HG02623 (cell line): Measurements from ENCODE around the gene CRYM.
A peak's percentile ranks its signal among the peaks of the same experiment; 100 is the strongest.
"Not testable (repeated sequence)": the region's sequence is repeated elsewhere in the genome, so short reads cannot be mapped to it uniquely, and the experiment has no call there.

Source experiments
- ATAC-seq: cut with Tn5 transposase; IDR thresholded peaks from one replicate; pipeline ENCODE4 v1.9.1; 2021; ENCODE audit warnings: moderate library complexity; ENCODE audit not compliant: unreplicated experiment

CRYM gene

GRCh38 chr16:21277927-21278706 is at the start of gene CRYM:
TSS of gene CRYM (minus strand) at chr16:21278290. CDS start at chr16:21278251, 39 bp downstream.
- ATAC-seq: peak; percentile 40

DNA sequence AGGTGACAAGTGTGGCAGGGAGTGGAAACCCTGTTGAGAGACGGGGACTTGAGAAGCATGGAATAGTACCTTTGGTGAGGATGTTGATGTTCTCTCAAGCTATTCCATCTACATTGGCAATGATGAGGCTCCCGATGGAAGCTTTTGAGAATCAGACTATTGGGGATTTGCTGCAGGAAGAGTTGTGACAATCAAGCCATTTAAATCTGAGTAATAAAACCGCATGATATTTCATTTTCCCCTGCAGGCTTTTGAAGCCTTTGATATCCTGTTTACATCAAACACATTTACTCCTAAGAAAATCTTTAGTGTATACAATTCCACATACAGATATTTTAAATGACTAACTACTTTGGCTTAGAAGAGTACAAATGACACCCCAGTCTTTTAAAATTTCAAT is 49.0 kb upstream of the CRYM start:
- no peak for ATAC-seq

DNA sequence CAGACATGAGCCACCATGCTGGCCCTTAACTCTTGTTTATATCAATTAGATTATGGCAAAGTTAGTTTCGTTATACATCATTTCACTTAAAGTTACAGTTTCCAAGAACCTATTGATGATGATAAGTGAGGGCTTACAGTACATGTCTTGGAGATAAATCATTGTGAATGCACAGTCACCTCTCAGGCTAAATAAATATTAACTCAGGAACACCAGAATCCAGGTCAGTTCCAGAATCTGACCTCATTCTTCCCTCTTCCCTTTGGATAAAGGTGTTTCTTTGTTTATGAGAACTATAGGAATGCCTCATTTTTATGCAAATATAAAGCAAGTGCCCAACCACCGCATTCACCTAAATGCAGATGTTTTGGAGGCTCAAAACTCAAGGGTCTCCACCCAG is 48.4 kb upstream of the CRYM start:
- ATAC-seq: no peak

GRCh38 chr16:21324267-21324666 is 46.2 kb upstream of the CRYM start:
- no peak for ATAC-seq

GRCh38 chr16:21322251-21322650 is 44.2 kb upstream of the CRYM start:
- ATAC-seq: not testable (repeated sequence)

GRCh38 chr16:21321736-21322135 is 43.6 kb upstream of the CRYM start:
- ATAC-seq: no peak

DNA sequence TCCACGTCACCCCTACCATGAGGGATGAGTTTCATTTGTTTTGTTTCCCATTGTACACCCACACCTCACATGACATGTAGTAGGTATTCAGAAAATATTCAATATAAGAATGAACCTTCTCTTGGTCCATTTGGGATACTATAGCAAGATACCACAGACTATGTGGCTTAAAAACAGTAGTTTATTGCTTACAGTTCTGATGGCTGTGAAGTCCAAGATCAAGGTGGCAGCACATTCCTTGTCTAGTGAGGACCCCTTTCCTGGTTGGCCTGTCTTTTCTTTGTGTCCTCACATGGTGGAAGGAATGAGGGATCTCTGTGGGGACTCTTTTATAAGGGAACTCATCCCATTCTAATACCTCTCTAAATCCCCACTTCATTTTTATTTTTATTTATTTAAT is 36.2 kb upstream of the CRYM start:
- ATAC-seq: no peak

DNA sequence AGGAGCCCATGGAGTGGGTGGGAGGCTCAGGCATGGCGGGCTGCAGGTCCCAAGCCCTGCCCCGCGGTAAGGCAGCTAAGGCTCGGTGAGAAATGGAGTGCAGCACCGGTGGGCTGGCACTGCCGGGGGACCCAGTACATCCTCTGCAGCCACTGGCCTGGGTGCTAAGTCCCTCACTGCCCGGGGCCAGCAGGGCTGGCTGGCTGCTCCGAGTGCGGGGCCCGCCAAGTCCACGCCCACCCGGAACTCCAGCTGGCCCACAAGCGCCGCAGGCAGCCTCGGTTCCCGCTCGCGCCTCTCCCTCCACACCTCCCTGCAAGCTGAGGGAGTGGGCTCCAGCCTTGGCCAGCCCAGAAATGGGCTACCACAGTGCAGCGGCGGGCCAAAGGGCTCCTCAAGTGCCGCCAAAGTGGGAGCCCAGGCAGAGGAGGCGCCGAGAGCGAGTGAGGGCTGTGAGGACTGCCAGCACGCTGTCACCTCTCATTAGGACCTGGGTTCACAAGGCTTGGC is 34.8 kb upstream of the CRYM start:
- not testable (repeated sequence) for ATAC-seq

- ATAC-seq: not testable (repeated sequence)
These were observed 34.0 kb upstream of the CRYM start for GRCh38 chr16:21312046-21312445.

DNA sequence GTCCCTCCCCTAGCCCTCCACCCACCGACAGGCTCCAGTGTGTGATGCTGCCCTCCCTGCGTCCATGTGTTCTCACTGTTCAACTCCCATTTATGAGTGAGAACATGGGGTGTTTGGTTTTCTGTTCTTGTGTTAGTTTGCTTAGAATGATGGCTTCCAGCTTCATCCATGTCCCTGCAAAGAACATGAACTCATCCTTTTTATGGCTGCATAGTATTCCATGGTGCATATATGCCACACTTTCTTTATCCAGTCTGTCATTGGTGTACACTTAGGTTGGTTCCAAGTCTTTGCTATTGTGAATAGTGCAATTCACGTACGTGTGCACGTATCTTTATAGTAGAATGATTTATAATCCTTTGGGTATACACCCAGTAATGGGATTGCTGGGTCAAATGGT is 28.6 kb upstream of the CRYM start:
- ATAC-seq: not testable (repeated sequence)

- ATAC-seq: no peak
These were observed 24.9 kb upstream of the CRYM start for GRCh38 chr16:21302898-21303528.

DNA sequence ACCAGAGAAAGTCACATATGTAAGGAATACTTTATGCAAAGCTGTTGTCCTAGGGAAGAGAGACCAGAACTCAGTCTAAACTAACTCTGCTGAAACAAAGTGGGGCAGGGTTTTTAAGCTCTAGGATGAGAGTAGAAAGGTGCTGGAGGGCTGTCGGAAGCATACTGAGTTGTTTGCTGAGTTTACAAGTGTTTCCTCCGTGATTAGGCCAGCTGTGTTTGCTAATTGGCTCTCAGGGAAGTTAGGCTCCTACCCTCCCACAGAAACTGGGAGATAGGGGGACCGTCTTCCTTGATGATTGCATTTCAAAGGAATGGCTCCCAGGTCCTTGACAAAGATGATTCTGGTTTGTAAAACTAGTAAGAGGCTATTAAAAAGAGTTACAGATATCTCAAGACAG is 24.4 kb upstream of the CRYM start:
- ATAC-seq: no peak

GRCh38 chr16:21301895-21302291 is 23.8 kb upstream of the CRYM start:
- ATAC-seq: no peak

DNA sequence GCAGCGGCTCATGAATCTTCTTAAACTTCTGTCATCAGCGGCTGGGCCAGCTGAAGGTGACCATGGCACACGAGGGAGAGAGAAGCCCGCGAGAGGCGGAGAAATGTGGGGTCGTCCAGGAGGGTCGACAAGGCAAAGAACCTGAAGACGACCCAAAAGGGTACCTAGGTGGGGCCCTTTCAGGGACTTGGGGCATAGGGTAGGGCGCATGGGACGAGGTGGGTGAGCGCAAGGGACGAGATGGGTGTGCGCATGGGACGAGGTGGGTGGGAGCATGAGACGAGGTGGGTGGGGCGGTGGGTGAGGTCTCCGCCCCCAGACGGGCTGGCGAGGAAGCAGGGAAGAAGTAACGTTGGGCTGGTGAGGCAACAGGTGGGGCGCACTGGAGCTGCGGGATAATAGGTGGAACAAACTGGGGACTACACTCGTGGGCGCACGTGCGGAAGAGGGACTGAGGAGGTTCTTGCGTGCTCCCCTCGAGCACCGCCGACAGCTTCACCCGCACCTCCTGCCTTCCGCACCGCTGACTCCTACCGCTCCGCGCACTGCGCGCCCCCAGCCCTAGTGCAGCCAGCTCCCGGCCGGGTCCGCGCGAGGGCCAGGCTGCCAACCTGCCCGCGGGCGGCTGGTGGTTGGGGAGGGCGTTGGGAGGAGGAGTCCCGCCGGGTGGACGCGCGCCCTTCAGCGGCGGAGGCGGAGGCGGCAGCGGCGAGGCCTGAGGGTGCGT is 23.2 kb upstream of the CRYM start:
- ATAC-seq: peak; percentile 53

GRCh38 chr16:21300309-21301167 is 22.4 kb upstream of the CRYM start:
- peak; percentile 58 for ATAC-seq

DNA sequence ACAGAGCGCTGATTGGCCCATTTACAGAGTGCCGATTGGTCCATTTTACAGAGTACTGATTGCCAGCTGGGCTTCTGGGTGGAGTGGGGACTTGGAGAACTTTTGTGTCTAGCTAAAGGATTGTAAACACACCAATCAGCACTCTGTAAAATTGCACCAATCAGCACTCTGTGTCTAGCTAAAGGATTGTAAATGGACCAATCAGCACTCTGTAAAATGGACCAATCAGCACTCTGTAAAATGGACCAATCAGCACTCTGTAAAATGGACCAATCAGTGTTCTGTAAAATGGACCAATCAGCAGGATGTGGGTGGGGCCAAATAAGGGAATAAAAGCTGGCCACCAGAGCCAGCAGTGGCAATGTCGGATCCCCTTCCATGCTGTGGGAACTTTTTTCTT is 11.7 kb upstream of the CRYM start:
- not testable (repeated sequence) for ATAC-seq

DNA sequence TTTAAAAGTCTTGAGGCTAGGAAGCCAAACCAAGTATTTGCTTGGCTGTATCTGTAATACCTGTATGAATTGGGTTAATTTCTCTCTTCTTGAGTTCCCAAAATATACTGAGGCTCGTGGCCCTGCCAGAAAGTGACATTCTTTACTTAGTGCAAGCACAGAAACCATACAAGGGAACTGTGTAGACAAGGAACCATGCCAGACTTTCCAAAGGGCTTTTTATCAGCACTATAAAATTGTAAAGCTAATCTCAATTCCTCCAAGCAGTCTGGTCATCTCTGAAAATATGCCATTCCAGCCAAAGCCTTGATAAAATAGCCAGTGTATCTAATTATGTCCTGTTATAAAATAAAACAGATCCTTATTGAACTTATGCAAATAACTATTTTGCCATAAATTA is 7.2 kb upstream of the CRYM start:
- no peak for ATAC-seq

DNA sequence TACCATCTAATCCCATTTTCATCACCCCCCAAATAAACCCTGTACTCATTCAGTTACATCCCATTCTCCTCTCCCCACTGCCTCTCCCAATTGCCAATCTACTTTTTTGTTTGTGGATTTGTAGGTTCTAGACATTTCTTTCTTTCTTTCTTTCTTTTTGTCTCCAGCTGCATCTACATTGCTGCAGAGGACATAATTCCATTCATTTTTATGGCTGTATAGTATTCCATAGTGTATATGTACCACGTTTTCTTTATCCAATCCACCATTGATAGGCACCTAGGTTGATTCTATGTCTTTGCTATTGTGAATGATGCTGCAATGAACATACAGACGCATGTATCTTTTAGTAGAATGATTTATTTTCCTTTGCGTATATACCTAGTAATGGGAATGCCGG is 6.3 kb upstream of the CRYM start:
- ATAC-seq: no peak

- ATAC-seq: no peak
These were observed 5.6 kb upstream of the CRYM start for GRCh38 chr16:21283521-21284289.
